NCI-H226 (cell line): ENCODE data around the gene GRB7.

Experiments used
- DNase-seq: peaks from one replicate; pipeline ENCODE4 v3.0.0-alpha.2; 2015

Gene GRB7

DNA sequence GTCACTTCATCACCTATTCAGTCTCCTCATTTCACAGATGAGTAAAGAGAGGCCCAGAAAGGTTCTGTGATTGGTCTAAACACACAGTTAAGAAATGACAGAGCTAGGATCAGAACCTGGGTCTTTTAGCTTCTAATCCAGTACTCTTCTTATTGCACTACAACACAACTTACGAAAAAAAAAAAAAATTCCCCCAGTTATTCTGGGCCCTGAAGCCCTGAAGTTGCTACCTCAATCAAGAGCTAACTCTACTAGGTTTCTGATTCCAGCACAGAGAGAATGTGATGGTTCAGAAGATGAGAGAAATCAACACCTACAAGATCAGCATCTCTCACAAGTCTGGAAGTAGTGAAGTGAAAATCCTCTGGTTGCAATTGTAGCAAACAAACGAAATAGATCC lies 37.3 kb downstream of the GRB7 start:
- DNase-seq: no peak

GRCh38 chr17:39776252-39776651 lies 38.5 kb downstream of the GRB7 start:
- no peak for DNase-seq

DNA sequence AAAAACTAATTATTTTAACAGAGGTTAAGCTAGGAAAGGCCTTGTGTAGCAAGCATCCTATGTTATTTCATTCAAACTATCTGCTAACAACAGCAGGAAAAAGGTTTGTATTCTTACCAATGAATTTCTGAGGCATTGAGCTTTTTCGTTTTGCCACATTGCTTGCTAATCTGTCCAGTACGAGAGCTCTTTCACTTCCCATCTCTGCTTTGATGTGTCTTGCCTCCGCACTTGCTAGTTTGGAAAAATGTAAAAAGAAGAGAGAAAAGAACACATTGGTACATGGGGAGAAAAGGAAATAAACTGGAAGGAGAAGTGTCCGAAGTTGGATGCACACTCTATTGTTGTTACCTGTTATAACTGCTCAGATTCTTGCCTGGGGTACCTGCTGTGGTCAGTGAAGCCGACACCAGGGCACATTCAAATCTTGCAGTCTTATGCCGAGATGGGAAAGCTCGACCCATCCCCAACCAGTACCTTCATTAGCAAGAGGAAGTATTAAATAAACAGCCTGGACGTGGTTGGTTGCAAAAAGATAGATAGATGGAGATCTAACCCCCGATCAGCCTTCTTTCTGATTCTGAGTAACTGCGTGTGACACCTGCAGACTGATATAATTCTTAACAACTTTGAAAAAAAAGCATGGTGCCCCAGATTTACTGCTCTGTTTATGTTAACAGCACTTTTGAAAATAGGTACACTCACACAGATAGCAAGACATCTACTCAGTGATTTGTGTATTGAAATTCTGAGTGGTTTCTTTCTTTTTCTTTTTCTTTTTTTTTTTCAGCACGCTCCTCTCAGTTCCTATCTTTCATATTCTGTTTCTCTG lies 40.0 kb downstream of the GRB7 start:
- no peak for DNase-seq

DNA sequence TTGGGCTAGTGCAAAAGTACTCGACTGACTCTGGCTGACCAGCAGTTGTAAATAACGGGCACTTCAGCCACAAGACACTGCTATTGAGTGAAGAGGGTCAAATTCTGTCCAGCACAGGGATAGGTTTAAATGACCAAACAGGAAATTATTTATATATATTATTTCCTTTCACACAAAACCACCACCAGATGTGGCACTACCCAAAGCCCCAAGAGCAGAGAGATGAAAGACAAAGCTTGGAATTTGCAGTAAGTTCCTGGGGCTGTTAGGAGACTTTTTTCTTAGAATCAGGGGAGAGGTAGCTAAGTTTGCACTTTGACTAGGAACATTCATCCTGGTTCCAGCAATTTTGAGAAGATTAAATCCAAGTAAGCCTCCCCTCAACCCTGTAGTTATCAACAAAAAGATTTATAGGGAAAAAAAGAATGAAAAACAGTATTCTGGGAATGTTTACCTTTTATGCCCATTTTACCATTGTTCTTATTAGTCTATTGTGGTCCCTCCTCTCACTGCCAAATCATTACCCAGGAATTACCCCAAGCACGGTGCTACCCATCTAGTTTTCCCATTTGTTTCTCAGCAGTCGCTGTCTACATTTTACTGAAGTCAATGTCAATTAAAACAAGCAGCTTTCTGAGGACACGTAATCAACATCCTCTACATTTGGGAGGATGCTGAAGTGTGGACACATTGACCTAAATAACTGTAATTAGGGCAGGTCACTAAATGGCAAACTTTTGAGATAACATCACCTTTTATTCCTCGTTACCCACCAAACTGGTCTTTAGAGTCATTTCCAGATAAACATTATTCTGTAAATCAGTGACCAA lies 43.5 kb downstream of the GRB7 start:
- DNase-seq: no peak

GRCh38 chr17:39781861-39782213 lies 44.1 kb downstream of the GRB7 start:
- DNase-seq: no peak

- DNase-seq: peak; percentile 86
Observed at GRCh38 chr17:39782481-39782880, 44.7 kb downstream of the GRB7 start.

- DNase-seq: no peak
Observed at GRCh38 chr17:39782980-39783379, 45.2 kb downstream of the GRB7 start.

- DNase-seq: no peak
Observed at GRCh38 chr17:39787041-39787440, 49.3 kb downstream of the GRB7 start.

GRCh38 chr17:39787743-39788484 lies 50.2 kb downstream of the GRB7 start:
- DNase-seq: peak; percentile 26

- DNase-seq: no peak
Observed at GRCh38 chr17:39791111-39791992, 53.6 kb downstream of the GRB7 start.

DNA sequence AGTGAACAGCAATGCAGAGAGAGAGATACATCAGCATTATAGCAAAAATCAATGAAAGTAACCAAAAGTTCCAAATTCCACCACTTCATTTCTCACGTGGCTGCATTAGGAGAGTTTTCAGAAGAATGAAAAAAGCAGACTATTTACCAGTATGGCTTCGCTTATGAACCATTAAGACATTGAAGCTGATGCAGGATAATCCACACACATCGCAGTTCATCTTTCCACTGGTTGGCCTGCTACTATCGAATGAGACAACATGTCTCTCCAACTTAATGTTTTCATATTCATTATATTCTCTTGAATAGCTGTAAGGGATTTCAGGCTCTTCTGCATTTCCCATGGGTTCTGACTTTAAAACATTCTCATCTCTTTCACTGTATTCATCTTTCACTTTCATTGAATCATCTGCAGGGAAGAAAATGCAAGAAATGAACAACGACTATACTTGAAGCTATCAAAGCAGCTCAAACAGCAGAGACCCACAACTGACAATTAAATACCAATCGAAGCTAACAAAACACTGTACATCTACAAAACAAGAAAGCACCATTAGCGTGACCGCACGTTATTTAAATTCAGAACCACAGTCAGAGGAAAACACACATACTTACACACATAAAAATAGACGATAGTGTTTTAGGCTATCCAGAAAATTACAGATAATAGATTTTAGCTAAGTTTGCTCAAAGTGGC lies 54.9 kb downstream of the GRB7 start:
- no peak for DNase-seq

DNA sequence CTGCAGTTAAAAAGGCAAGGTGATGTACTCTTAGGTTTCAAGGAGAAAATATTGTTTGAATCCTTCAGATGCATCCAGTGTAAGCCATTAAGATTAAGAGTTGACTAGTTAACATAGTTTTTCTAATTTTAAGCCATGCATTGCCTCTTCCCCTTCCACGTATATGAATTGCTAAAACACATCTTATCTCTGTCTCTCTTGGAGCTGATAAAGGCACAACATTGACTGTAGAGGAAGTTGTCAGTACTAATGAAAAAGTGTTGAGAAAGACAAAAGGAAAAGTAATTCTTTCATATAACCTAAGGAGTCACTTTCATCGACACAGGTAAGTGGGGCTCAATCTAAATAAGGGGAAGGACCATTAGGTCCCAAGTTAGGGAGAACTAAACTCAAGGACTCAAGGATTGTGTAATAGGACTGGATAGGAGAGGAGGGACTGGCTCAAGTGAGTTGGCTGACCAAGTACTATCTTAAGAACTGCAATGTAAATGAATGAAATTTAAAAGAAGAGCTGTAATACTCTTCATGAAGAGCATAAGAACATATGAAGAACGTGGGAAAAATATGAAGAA lies 55.6 kb downstream of the GRB7 start:
- DNase-seq: no peak

DNA sequence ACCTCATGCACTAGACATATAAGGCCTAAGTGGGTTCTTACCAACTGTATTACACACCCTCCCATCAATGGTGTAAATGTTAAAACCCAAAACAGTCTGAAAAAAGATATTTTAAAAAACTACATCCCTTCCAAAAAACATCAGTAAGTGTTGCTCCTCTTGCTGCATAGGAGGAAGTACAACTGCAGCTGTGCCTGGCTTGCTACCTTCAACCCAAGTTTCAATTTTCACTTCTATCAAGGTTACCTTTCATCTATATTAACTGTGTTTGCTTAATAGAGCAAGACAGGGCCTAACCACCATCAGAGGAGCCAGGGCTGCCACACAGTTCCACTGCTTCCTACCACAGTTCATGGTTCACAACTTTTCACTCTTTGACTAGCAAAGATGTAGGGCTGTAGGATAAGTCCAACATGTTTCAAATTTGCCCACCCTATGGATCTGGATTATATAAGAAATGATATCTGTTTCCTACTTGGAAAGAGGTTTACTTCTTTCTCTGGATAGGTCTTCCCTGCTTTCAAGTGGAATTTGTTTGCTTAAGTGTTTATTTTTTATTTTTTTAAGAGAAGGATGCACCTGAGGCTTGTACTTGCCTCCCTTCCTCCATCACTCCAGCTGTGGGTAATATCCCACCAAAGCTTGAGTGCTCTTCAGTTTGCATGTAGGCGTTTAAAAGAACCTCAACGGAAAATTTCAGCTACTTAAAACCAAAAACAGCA lies 56.7 kb downstream of the GRB7 start:
- DNase-seq: no peak
